ENCODE results near the gene LHX2.

The LHX2 gene

DNA sequence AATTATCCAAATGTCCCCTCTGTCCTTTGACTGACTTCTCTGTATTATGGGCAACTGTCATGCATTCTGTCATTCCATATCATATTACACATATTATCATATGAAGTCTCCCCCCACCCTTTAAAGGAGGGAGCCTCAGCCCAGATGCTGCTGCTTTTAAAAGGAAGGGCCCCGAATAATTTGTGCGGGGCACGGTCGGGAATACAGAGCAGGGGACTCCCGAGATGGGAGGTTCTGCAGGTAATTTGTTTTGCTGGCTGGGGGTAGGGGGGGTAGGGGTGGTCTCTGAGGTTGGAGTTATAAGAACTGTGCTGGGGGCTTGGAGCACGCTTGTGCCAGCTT lies 10.1 kb upstream of the LHX2 start:
- Histone ChIP-seq H3K27me3 (replicated peaks; ENCODE audit: insufficient read depth, low read length) (peaks cover 75% of the 10 kb centered on the region), H2AFZ (ENCODE audit: low read length) (no peak overlapping the region), H4K20me1 (ENCODE audit: insufficient read depth, low read length) (no peaks in the 10 kb centered on the region), H3K36me3 (replicated peaks; ENCODE audit: insufficient read depth, low read length) (no peaks in the 10 kb centered on the region), H3K9ac (ENCODE audit: low read length) (no peak overlapping the region), H3K4me3 (ENCODE audit: low read length) (no peak overlapping the region), H3K79me2 (ENCODE audit: low read length) (no peaks in the 10 kb centered on the region), H3K4me2 (ENCODE audit: low read depth, low read length) (no peak overlapping the region), H3K4me1 (ENCODE audit: low read length) (peaks cover 21% of the 10 kb centered on the region), H3K9me3 (replicated peaks; ENCODE audit: insufficient read depth, low read length) (no peaks in the 10 kb centered on the region), H3K27ac (ENCODE audit: low read length) (no peak overlapping the region), H3K9me2 (replicated peaks; ENCODE audit: insufficient read depth, low read length) (no peaks in the 10 kb centered on the region), H3F3A (ENCODE audit: insufficient read depth, low read length) (peaks cover 14% of the 10 kb centered on the region)
- TF ChIP-seq EZH2 (optimal IDR thresholded peaks at IDR 0.05; ENCODE audit: low read depth, low read length): no peak
- TF ChIP-seq, protein P1, sequence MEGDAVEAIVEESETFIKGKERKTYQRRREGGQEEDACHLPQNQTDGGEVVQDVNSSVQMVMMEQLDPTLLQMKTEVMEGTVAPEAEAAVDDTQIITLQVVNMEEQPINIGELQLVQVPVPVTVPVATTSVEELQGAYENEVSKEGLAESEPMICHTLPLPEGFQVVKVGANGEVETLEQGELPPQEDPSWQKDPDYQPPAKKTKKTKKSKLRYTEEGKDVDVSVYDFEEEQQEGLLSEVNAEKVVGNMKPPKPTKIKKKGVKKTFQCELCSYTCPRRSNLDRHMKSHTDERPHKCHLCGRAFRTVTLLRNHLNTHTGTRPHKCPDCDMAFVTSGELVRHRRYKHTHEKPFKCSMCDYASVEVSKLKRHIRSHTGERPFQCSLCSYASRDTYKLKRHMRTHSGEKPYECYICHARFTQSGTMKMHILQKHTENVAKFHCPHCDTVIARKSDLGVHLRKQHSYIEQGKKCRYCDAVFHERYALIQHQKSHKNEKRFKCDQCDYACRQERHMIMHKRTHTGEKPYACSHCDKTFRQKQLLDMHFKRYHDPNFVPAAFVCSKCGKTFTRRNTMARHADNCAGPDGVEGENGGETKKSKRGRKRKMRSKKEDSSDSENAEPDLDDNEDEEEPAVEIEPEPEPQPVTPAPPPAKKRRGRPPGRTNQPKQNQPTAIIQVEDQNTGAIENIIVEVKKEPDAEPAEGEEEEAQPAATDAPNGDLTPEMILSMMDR (IDR thresholded peaks at IDR 0.05; ENCODE audit: low read length): no peak
- TF ChIP-seq EZH2phosphoT487 (IDR thresholded peaks at IDR 0.05; ENCODE audit: low read length): no peak
- no peak for DNase-seq

DNA sequence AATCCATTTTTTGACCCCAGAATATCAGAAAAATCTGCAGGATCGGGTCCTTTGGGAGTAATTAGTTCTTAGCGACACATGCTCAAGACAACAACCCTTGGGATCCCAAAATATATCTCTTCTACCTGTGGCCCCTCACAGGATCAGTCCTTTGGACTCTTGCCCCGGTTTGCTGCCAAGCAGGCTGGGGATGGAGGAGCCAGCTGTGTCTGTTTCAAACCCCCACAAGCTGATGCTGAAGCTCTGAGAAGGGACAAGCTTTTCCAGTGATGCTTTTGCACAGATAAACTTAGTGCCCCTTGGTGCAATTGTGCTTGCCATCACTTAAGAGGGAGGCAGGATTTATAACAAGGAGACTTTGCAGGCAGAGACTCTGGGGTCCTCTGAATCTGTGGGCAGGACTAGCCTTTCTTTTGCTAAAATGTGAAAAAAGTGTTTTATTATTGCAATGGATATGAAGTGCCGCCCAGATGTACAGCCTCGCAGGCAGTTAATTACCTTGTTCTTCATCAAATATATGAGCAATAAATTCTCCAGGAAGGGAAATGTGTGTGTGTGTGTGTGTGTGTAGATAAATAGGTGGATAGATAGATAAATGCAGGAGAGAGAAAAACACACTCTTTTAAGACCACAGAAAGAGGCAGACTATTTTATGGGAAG lies 9.6 kb upstream of the LHX2 start:
- TF ChIP-seq EZH2phosphoT487 (IDR thresholded peaks at IDR 0.05; ENCODE audit: low read length): no peak
- TF ChIP-seq EZH2 (optimal IDR thresholded peaks at IDR 0.05; ENCODE audit: low read depth, low read length): no peak
- TF ChIP-seq, protein P1 (IDR thresholded peaks at IDR 0.05; ENCODE audit: low read length): no peak
- Histone ChIP-seq H3K4me2 (ENCODE audit: low read depth, low read length) (no peak overlapping the region), H4K20me1 (ENCODE audit: insufficient read depth, low read length) (no peaks in the 10 kb centered on the region), H3K27ac (ENCODE audit: low read length) (no peak overlapping the region), H3K79me2 (ENCODE audit: low read length) (no peaks in the 10 kb centered on the region), H3K4me3 (ENCODE audit: low read length) (no peak overlapping the region), H3K9me2 (replicated peaks; ENCODE audit: insufficient read depth, low read length) (no peaks in the 10 kb centered on the region), H3F3A (ENCODE audit: insufficient read depth, low read length) (peaks cover 8% of the 10 kb centered on the region), H3K27me3 (replicated peaks; ENCODE audit: insufficient read depth, low read length) (peaks cover 80% of the 10 kb centered on the region), H2AFZ (ENCODE audit: low read length) (no peak overlapping the region), H3K36me3 (replicated peaks; ENCODE audit: insufficient read depth, low read length) (no peaks in the 10 kb centered on the region), H3K9ac (ENCODE audit: low read length) (no peak overlapping the region), H3K9me3 (replicated peaks; ENCODE audit: insufficient read depth, low read length) (no peaks in the 10 kb centered on the region), H3K4me1 (ENCODE audit: low read length) (peaks cover 15% of the 10 kb centered on the region)
- DNase-seq: no peak

DNA sequence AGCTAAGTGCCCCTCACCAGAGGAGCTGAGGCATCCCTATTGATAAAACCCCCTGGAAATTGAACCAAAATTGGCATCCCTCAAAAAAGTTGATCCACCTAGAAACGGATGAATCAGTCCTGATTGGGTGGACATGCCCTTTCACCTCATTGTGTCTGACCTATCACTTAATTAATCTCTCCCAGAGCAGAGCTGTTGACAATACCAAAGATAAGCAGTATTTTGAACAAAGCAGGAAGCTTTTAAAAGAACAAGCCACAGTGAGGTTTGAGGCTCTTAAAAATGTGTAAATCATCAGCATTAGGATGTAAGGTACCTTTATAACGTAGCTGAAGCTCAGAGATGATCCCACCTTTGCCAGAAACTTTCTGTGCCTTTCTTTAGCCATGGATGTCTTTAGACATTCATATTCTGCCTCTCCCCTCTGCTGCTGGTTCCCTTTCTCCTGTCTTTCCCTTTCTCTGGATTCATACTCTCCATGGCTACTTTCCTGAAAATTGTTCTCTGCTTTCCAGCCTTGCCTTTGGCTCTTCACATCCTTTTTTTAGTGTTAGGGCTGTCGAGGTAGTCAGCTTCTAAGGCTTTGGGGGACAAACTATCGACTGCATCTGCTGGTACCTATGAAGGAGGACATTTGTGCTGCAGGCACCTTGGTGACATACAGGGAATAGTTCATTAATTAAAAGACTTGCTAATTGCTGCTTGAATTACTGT lies 7.8 kb upstream of the LHX2 start:
- no peaks in the 10 kb centered on the region for H3F3A ChIP-seq (ENCODE audit: insufficient read depth, low read length)
- H4K20me1 ChIP-seq (ENCODE audit: insufficient read depth, low read length): no peaks in the 10 kb centered on the region
- no peak overlapping the region for H3K27ac ChIP-seq (ENCODE audit: low read length)
- no peaks in the 10 kb centered on the region for H3K79me2 ChIP-seq (ENCODE audit: low read length)
- peaks cover 91% of the 10 kb centered on the region for H3K27me3 ChIP-seq (replicated peaks; ENCODE audit: insufficient read depth, low read length)
- H3K4me1 ChIP-seq (ENCODE audit: low read length): no peaks in the 10 kb centered on the region
- H3K9me2 ChIP-seq (replicated peaks; ENCODE audit: insufficient read depth, low read length): no peaks in the 10 kb centered on the region
- H2AFZ ChIP-seq (ENCODE audit: low read length): no peak overlapping the region
- no peaks in the 10 kb centered on the region for H3K36me3 ChIP-seq (replicated peaks; ENCODE audit: insufficient read depth, low read length)
- no peak overlapping the region for H3K4me2 ChIP-seq (ENCODE audit: low read depth, low read length)
- no peak overlapping the region for H3K9ac ChIP-seq (ENCODE audit: low read length)
- H3K9me3 ChIP-seq (replicated peaks; ENCODE audit: insufficient read depth, low read length): no peaks in the 10 kb centered on the region
- H3K4me3 ChIP-seq (ENCODE audit: low read length): no peak overlapping the region
- no peak for DNase-seq
- no peak for TF ChIP-seq EZH2 (optimal IDR thresholded peaks at IDR 0.05; ENCODE audit: low read depth, low read length)
- TF ChIP-seq EZH2phosphoT487 (IDR thresholded peaks at IDR 0.05; ENCODE audit: low read length): no peak
- TF ChIP-seq, protein P1 (IDR thresholded peaks at IDR 0.05; ENCODE audit: low read length): no peak
